ENCODE data around the gene PPRC1.

DNA sequence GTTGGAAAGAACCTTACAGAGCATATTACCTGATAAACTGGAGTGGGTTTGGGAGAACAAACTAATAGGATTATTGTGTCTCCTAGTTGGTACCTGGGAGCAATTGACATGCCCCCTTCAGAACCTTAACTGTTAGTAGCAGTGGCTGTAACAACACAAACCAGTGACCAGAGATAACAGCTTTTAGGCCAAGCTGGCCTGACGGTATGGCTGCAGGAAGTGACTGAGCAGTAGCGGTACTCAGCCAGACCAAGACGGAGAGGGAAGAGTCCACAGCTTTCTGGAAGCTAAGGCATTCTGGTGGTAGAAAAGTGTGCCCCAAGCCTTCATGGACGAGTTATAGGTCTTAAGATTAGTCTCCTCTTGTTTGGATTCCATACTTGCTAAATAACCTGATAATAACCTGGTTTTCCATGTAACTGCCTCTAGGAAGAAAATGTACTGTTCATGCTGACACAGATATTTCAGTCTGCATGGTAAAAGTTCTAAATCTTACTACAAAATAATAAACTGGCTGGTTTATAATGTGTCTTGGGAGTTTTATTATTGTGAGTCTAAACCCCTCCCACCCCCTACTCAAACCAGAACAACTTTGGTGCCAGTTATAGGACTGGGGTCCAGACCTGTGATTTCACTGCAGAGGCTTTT is 30.6 kb downstream of the PPRC1 start:
- no peak for TF ChIP-seq POLR2A (IDR thresholded peaks at IDR 0.05)
- TF ChIP-seq, protein P1, sequence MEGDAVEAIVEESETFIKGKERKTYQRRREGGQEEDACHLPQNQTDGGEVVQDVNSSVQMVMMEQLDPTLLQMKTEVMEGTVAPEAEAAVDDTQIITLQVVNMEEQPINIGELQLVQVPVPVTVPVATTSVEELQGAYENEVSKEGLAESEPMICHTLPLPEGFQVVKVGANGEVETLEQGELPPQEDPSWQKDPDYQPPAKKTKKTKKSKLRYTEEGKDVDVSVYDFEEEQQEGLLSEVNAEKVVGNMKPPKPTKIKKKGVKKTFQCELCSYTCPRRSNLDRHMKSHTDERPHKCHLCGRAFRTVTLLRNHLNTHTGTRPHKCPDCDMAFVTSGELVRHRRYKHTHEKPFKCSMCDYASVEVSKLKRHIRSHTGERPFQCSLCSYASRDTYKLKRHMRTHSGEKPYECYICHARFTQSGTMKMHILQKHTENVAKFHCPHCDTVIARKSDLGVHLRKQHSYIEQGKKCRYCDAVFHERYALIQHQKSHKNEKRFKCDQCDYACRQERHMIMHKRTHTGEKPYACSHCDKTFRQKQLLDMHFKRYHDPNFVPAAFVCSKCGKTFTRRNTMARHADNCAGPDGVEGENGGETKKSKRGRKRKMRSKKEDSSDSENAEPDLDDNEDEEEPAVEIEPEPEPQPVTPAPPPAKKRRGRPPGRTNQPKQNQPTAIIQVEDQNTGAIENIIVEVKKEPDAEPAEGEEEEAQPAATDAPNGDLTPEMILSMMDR (IDR thresholded peaks at IDR 0.05): no peak

Data from prostate gland (tissue), 2 donors.